Erythroblast (primary cell): ENCODE measurements around the gene AMT.

Source experiments
- GATA1 ChIP-seq: IDR thresholded peaks from 2 replicates; pipeline ENCODE4 v1.6.1; 2011; ENCODE audit warnings: low read depth, mild to moderate bottlenecking, control low read depth, low read length, moderate library complexity
- POLR2A ChIP-seq: IDR thresholded peaks from 2 replicates; pipeline ENCODE4 v1.6.1; 2011; ENCODE audit warnings: mild to moderate bottlenecking, low read length

DNA sequence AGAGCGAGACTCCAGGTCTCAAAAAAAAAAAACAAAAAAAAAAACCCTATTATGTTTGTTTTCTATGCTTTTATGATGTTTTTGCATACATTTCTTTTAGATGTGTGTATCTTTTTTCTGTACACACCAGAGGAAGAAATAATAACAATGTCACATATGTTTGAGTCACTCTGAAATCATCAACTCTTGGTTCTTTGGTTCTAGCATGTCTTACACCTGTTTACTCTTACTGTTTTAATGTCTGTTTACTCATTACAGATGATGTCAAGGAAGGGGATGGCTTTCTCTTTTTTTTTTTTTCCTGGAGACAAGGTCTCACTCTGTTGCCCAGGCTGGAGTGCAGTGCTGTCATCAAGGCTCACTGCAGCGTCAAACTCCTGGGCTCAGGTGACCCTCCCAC, 34.6 kb downstream of the AMT start:
- no peak for TF ChIP-seq POLR2A
- TF ChIP-seq GATA1 = no peak
